ENCODE measurements around the gene SNAI1.

SNAI1 gene

GRCh38 chr20:50014570-50015562 lies 32.1 kb downstream of the SNAI1 start:
- no peak for FAIRE-seq

GRCh38 chr20:50015636-50015992 lies 32.8 kb downstream of the SNAI1 start:
- no peak for FAIRE-seq

- no peak for FAIRE-seq
Observed at GRCh38 chr20:50015993-50016770, 33.4 kb downstream of the SNAI1 start.

DNA sequence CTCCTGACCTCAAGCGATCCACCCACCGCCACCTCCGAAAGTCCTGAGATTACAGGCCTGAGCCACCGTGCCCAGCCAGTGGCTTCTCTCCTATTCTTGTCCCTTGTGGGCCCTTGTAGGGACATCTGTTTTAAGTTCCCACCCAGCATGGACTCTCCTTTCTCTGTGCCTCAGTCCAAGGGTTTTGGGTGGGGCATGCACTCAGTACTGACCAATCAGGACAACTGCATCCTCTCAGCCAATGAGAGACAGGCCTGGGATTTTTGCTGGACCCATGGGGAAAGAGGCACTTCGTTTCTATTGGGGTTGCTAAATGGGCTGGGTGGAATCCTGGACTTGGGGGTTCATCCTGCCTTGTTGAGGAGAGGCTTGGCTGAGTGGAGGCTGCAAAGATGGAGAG lies 34.4 kb downstream of the SNAI1 start:
- no peak for FAIRE-seq

DNA sequence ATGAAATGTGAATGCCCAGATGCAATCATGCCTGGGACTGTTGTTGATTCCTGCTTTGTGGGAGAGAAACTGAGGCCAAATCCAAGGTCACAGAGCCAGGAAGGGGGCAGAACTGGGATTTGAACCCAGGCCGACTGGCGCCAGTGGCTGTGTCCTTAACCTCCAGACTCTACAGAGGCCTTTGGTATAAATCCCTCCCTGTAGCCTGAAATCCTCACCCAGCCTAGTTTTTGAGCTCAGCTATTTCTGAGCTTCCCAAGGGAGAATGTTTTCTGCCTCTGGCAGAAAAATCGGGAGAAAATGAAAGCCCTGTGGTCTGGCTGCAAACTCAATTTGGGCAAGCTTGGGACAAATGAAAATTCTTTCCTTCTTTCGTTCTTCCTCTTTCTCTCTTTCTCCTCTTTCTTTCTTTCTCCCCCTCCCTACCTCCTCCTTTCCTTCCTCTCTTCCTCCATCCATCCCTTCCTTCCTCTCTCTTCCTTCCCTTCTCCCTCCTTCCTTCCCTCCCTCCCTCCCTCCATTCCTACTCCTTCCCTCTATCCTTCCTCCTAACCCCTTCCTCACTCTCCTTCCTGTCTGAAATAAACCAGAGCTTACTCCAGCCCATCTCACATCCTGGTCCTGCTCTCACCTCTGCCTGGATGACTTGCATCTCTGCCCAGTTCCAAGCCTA lies 34.9 kb downstream of the SNAI1 start:
- no peak for FAIRE-seq

- no peak for FAIRE-seq
Observed at GRCh38 chr20:50019466-50020256, 36.9 kb downstream of the SNAI1 start.

DNA sequence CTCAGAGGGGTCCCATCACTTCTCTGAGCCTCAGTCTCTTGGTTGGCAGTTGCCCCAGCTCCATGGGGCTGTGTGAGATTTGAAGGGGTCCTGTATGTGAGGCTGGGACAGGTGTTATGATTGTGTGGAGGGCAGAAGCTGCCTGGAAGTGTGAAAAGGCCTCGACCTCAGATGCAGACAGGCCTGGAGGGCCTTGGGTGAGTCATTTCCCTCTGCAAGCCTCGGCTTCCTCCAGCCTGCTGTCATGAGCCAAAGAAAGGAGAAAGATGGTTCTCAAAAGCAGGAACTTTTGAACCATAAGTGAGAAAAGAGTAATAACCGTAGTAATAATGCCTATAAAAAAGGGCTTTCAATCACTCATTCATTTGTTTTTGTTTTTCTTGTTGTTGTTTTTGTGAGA lies 37.5 kb downstream of the SNAI1 start:
- no peak for FAIRE-seq

GRCh38 chr20:50022676-50023075 lies 39.9 kb downstream of the SNAI1 start:
- no peak for FAIRE-seq

GRCh38 chr20:50023116-50023805 lies 40.5 kb downstream of the SNAI1 start:
- FAIRE-seq: no peak

DNA sequence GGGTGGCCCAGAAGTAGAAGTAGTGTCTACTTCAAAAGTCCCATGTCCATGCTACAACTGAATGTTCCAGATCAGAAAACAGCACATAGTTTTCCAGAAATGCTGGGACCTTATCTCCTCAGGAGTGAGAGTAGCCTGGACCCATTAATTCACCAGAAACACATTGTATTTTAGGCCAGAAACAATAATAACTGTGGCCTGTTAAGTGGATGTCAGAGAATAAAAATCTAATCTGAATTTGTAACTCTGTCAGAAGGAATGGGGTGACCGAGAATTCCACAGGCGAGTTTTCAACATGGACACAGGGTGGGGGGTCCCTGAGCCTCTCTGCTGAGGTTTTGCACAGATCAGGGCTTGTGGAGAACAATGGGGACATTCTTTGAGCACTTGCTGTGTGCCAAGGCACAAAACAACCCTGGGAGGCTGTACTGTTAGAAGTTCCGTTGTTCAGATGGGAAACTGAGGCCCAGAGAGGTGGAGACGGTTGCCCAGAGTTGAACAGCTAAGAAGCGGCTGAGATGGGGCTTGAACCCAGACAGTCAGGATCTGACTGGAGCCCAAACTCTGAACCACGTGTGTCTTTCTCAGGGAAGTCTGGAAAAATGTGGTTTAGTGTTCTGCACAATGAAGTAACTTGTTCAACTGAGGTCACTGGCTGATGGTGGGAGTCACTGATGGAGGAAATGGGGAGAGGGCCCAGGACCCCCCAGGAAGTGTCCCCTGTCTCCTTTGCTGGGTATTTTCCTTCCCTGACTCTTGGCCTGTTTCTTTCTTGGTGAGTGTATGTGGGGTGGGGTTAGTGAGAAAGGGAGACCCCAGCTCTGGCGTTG lies 44.2 kb downstream of the SNAI1 start:
- FAIRE-seq: no peak

DNA sequence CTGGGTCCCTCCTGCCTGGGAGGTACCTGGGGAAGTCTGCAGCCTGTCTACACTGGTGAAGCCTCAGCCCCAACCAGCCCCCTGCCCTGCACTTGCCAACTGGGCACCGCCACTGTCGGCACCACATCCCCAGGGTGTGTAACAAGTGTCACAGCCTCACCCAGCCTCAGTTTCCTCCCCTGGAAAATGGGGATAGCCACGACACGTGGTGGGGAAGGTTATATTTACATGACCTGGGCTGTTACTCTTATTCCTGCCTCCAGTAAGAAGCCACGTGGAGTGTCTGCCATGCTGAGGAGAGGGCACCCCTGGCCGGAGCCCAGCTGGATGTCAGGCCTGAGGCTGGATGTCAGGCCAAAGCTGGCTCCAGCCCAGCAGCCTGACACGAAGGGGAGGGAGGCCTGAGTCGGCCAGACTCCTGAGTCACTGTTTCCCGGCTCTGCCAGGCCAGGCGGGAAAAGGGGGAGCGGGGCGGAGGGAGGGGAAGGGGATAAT lies 44.9 kb downstream of the SNAI1 start:
- FAIRE-seq: no peak

GRCh38 chr20:50029083-50029696 lies 46.4 kb downstream of the SNAI1 start:
- no peak for FAIRE-seq

- FAIRE-seq: no peak
Observed at GRCh38 chr20:50029697-50030461, 47.1 kb downstream of the SNAI1 start.

DNA sequence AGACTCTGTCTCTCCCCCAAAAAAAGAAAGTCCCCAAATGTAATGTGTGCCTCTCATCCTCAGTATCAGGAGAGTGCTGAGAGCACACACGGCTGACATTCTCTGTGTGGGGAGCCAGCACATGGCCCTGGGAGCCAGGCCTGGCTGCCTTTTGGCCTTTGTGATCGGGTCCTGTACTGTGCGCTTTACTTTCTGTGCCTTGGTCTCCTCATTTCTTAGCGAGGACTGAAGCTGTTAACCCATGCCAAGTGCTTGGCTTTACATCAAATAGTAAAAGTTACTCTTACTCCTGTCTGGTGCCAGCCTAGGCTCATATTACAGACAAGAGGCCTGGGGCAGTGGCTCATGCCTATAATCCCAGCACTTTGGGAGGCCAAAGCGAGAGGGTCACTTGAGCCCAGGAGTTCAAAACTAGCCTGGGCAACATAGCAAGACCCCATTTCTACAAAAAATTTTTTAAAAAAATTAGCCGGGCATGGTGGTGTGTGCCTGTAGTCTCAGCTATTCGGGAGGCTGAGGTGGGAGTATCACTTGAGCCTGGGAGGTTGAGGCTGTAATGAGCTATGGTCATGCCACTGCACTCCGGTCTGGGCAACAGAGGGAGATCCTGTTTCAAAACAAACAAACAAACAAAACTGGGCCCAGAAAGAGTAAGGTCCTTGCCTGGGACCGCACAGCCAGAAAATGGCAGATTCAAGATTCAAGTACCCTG lies 50.3 kb downstream of the SNAI1 start:
- no peak for FAIRE-seq

DNA sequence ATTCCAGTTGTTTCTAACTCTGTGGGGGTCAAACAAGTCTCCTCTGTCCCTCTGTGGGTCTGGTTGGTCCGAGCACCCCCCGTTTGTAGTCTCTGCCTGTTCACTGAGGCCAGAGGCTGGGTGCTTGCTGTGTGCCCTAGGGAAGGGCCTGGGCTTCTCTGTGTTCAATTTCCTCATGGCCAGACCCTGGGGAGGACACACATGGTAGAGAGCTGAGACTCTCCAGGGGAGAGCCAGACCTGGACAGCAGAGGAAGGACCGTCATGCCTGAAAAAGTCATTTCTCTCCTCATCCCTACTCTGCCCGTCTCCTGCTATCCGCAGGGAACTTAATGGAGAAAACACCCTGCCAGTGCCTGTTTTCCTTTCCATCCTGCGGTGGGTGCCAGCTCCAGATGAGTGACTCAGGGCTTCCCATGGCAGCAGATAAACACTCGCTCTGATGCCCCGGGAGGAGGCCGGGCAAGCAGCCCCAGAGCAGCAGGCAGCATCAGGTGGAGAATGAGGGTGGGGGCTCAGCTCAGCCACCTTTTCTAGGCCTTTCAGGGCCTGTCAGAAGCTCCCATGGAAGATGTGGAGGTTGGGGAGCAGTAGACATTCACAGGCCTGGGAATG lies 51.9 kb downstream of the SNAI1 start:
- no peak for FAIRE-seq

DNA sequence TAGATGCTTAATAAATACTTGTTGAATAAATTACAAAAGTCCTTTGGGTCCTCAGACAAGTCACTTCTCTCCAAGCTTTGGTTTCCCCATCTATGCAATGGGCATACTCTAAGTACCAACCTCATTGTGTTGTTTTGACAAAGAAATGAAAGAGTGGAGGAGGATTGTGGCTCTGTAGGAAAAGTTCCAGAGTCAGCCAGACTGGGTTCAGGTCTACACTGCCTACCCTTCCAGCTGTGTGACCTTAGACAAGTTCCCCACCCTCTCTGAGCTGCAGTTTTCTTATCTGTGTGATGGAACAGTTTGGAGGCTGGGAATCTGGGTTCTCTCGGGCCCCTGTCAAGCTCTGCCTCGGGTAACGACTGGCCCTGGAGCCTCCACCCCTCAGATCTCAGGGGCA lies 53.9 kb downstream of the SNAI1 start:
- FAIRE-seq: no peak

GRCh38 chr20:50037123-50037522 lies 54.3 kb downstream of the SNAI1 start:
- no peak for FAIRE-seq

- no peak for FAIRE-seq
Observed at GRCh38 chr20:50037575-50037974, 54.8 kb downstream of the SNAI1 start.

All from islet of Langerhans (tissue), 1 donor.